KMS-11 (cell line): Measurements from ENCODE around the gene WASHC3.

Experiments
- H2AFZ ChIP-seq: fragments of 200-600 bp; sonication (generic); 2 replicates; pipeline ENCODE4 v1.6.1; 2016; ENCODE audit warnings: antibody characterized with exemption, mixed run types, low read depth
- H3K27ac ChIP-seq: fragments of 200-600 bp; sonication (generic); 2 replicates; pipeline ENCODE4 v1.6.1; 2016; ENCODE audit warnings: mild to moderate bottlenecking, mixed run types
- H3K27me3 ChIP-seq: fragments of 200-600 bp; sonication (generic); 2 replicates; pipeline ENCODE4 v1.6.1; 2017; ENCODE audit warnings: mild to moderate bottlenecking, low read depth, mixed run types, moderate library complexity; ENCODE audit not compliant: insufficient read depth
- H3K36me3 ChIP-seq: fragments of 200-600 bp; sonication (generic); 2 replicates; pipeline ENCODE4 v1.6.1; 2017; ENCODE audit warnings: mild to moderate bottlenecking, mixed run types; ENCODE audit not compliant: insufficient read depth
- H3K4me1 ChIP-seq: fragments of 200-600 bp; sonication (generic); 2 replicates; pipeline ENCODE4 v1.6.1; 2016; ENCODE audit warnings: mild to moderate bottlenecking, low read depth, mixed run types; ENCODE audit not compliant: poor library complexity, severe bottlenecking
- H3K4me2 ChIP-seq: fragments of 200-600 bp; sonication (generic); 2 replicates; pipeline ENCODE4 v1.7.0; 2016; ENCODE audit warnings: mild to moderate bottlenecking, mixed run types
- H3K4me3 ChIP-seq: fragments of 200-600 bp; sonication (generic); IDR thresholded peaks from 2 replicates; pipeline ENCODE4 v1.6.1; 2017; ENCODE audit warnings: low read depth, low read length, mixed read lengths; ENCODE audit not compliant: insufficient read depth
- H3K79me2 ChIP-seq: fragments of 200-600 bp; sonication (generic); 2 replicates; pipeline ENCODE4 v1.6.1; 2016; ENCODE audit warnings: low read depth, mixed run types; ENCODE audit not compliant: insufficient read depth
- H3K9ac ChIP-seq: fragments of 200-600 bp; sonication (generic); 2 replicates; pipeline ENCODE4 v1.6.1; 2016; ENCODE audit warnings: mild to moderate bottlenecking, mixed run types
- H4K20me1 ChIP-seq: fragments of 200-600 bp; sonication (generic); 2 replicates; pipeline ENCODE4 v1.6.1; 2016; ENCODE audit warnings: mild to moderate bottlenecking, mixed run types; ENCODE audit not compliant: insufficient read depth
- CTCF ChIP-seq: fragments of 200-600 bp; sonication (generic); conservative IDR thresholded peaks from 2 replicates; pipeline ENCODE4 v1.6.1; 2017; ENCODE audit warnings: low read depth, mild to moderate bottlenecking, antibody characterized with exemption, low read length, moderate library complexity, mixed read lengths

WASHC3 gene

GRCh38 chr12:102069707-102070106 lies 7.9 kb upstream of the WASHC3 start:
- no peaks in the 10 kb centered on the region for H3K27me3 ChIP-seq
- no peak overlapping the region for H3K9ac ChIP-seq
- H3K4me3 ChIP-seq = no peak overlapping the region
- H4K20me1 ChIP-seq = no peaks in the 10 kb centered on the region
- no peaks in the 10 kb centered on the region for H3K79me2 ChIP-seq
- no peaks in the 10 kb centered on the region for H3K4me1 ChIP-seq
- no peak overlapping the region for H3K27ac ChIP-seq
- H3K36me3 ChIP-seq = no peaks in the 10 kb centered on the region
- TF ChIP-seq CTCF = no peak
- no peak overlapping the region for H2AFZ ChIP-seq
- H3K4me2 ChIP-seq = no peak overlapping the region

DNA sequence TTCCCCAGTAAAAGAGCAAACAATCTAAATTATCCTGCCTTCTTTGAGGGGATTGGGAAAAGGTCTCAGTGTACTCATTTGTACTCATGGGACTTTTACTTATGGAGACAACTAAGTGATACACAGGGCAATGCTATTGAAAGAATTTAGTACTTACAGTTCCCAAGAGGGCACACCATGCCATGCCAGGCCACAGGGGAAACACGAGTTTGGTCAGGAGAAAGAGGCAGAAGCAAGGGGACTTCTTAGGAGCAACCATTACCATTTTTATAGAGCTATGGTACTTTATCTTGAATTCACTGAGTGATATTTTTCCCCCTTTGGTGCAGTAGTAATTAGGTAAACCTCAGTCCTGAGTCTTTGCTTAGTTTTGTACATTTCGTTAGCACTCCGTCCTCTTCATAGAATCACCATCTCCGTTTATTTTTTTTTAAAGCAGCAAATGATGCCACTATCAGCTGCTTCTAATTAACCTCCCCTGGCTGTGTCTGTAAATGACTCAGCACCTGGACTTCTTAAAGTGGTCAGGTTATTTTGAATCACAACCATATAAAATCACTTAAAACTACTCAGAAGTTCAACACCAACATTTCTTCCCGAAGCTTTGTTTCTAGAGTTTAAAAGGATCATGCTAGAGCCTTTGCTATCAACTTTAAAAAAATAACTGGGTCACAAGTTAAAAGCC lies 5.9 kb upstream of the WASHC3 start:
- H2AFZ ChIP-seq = no peak overlapping the region
- no peaks in the 10 kb centered on the region for H3K79me2 ChIP-seq
- H3K27ac ChIP-seq = no peak overlapping the region
- H3K27me3 ChIP-seq = no peaks in the 10 kb centered on the region
- no peaks in the 10 kb centered on the region for H3K4me1 ChIP-seq
- H3K36me3 ChIP-seq = no peaks in the 10 kb centered on the region
- no peak overlapping the region for H3K9ac ChIP-seq
- H3K4me2 ChIP-seq = no peak overlapping the region
- no peak for TF ChIP-seq CTCF
- no peak overlapping the region for H3K4me3 ChIP-seq
- no peaks in the 10 kb centered on the region for H4K20me1 ChIP-seq

GRCh38 chr12:102064476-102064875 lies 2.7 kb upstream of the WASHC3 start:
- Histone ChIP-seq H2AFZ (no peak overlapping the region), H3K4me3 (no peak overlapping the region), H3K4me1 (peaks cover 8% of the 10 kb centered on the region), H3K27me3 (no peaks in the 10 kb centered on the region), H3K79me2 (no peaks in the 10 kb centered on the region), H4K20me1 (no peaks in the 10 kb centered on the region), H3K27ac (no peak overlapping the region), H3K4me2 (no peak overlapping the region), H3K36me3 (no peaks in the 10 kb centered on the region), H3K9ac (no peak overlapping the region)
- TF ChIP-seq CTCF = no peak

GRCh38 chr12:102063069-102063468 lies 1.3 kb upstream of the WASHC3 start:
- no peak overlapping the region for H3K9ac ChIP-seq
- H3K36me3 ChIP-seq = no peaks in the 10 kb centered on the region
- H4K20me1 ChIP-seq = no peaks in the 10 kb centered on the region
- no peak for TF ChIP-seq CTCF
- H3K27ac ChIP-seq = no peak overlapping the region
- H3K4me1 ChIP-seq = peaks cover 8% of the 10 kb centered on the region
- no peak overlapping the region for H2AFZ ChIP-seq
- H3K4me3 ChIP-seq = no peak overlapping the region
- no peaks in the 10 kb centered on the region for H3K79me2 ChIP-seq
- H3K27me3 ChIP-seq = no peaks in the 10 kb centered on the region
- H3K4me2 ChIP-seq = no peak overlapping the region
